Sigmoid colon (tissue), 4 donors: ENCODE results near the gene IL2RA.

Source experiments
- EP300 ChIP-seq, 4 donors: sonication (generic); formaldehyde crosslinking; IDR thresholded peaks; one replicate each; pipeline ENCODE4 v1.6.1; 2017; ENCODE audit warnings: antibody characterized with exemption in 4 of 4
- POLR2A ChIP-seq, 2 donors: fragments of 450-650 bp; IDR thresholded peaks; one replicate each; pipeline ENCODE4 v1.6.1; 2016; ENCODE audit warnings: antibody characterized with exemption in 2 of 2, mild to moderate bottlenecking in 2 of 2, moderate library complexity in 2 of 2
- POLR2AphosphoS5 ChIP-seq, 4 donors: sonication (generic); formaldehyde crosslinking; IDR thresholded peaks; one replicate each; pipeline ENCODE4 v1.6.1; 2017; ENCODE audit warnings: antibody characterized with exemption in 4 of 4
- TF ChIP-seq, protein P1 (sequence below), 4 experiments: fragments of 450-650 bp in 3 of 4; fragments of 200-600 bp in 1 of 4; IDR thresholded peaks; one replicate each; pipeline ENCODE4 v1.5.1; 2016 to 2019; ENCODE audit warnings: antibody characterized with exemption in 4 of 4, mild to moderate bottlenecking in 3 of 4, moderate library complexity in 2 of 4

DNA sequence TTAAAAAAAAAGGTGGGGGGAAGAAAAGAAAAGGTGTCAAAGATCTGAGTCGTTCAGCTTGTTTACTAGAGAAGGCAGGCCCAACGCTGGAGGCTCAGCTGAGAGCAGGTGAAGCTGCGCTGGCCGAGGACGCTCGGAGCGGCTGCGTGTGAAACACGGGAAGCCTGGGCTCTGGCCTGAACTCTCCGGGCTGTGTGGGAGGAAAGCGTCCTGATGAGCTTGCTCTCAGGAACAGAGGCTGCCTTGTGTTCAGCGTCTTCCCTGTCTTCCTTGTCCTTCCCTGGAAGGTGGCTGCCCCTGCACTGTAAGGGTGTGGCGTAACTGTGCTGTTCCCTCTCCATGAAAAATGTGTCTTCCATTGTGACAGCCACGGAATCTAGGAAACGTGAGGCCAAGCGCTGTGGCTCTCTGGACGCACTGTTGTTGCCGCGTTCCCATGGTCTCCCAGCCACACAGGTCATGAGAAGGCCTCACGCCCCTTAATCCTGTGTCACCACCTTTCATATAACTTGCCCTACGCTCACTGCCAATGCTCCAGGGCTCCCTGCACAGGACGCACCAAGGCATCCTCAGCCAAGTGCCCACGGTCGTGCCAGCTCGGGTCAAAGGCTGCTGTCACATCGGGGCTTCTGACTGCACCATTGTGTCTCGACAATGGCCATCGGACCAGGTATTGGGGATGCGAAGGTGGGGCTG is 100.6 kb downstream of the IL2RA start:
- TF ChIP-seq, protein P1, sequence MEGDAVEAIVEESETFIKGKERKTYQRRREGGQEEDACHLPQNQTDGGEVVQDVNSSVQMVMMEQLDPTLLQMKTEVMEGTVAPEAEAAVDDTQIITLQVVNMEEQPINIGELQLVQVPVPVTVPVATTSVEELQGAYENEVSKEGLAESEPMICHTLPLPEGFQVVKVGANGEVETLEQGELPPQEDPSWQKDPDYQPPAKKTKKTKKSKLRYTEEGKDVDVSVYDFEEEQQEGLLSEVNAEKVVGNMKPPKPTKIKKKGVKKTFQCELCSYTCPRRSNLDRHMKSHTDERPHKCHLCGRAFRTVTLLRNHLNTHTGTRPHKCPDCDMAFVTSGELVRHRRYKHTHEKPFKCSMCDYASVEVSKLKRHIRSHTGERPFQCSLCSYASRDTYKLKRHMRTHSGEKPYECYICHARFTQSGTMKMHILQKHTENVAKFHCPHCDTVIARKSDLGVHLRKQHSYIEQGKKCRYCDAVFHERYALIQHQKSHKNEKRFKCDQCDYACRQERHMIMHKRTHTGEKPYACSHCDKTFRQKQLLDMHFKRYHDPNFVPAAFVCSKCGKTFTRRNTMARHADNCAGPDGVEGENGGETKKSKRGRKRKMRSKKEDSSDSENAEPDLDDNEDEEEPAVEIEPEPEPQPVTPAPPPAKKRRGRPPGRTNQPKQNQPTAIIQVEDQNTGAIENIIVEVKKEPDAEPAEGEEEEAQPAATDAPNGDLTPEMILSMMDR (IDR thresholded peaks at IDR 0.05): no peak
- no peak for TF ChIP-seq POLR2A (IDR thresholded peaks at IDR 0.05)
- TF ChIP-seq POLR2AphosphoS5 (IDR thresholded peaks at IDR 0.05): no peak
- TF ChIP-seq EP300 (IDR thresholded peaks at IDR 0.05): no peak
